SH-SY5Y (cell line): Measurements from ENCODE around the gene ASPG.

Source experiments
- GATA2 ChIP-seq: IDR thresholded peaks from 2 replicates; pipeline ENCODE4 v1.6.1; 2011; ENCODE audit warnings: mild to moderate bottlenecking, low read depth, low read length
- GATA3 ChIP-seq: IDR thresholded peaks from 2 replicates; pipeline ENCODE4 v1.6.1; 2011; ENCODE audit warnings: low read depth, mild to moderate bottlenecking, low read length, moderate library complexity

- TF ChIP-seq GATA2 = no peak
- TF ChIP-seq GATA3 = no peak
Observed at GRCh38 chr14:104120281-104120741, 34.8 kb downstream of the ASPG start.
